ENCODE measurements around the gene VARS2.

DNA sequence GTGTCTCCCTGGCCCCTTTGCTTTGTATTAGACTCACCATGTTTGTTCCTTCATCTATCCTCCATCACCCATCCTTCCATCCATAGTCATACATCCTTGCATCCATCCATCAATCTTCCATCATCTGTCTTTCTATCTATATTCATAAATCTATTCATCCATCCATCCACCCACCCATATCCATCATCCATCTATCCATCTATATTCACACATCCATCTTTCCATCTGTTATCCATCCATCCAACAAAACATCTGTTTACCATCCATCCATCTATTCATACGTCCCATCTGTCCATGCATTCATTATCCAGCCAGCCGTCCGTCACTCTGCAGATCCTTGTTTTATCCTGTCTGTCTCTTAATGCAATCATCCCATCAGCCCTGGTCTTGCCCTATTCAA, 19.1 kb upstream of the VARS2 start:
- TF ChIP-seq, protein P1, sequence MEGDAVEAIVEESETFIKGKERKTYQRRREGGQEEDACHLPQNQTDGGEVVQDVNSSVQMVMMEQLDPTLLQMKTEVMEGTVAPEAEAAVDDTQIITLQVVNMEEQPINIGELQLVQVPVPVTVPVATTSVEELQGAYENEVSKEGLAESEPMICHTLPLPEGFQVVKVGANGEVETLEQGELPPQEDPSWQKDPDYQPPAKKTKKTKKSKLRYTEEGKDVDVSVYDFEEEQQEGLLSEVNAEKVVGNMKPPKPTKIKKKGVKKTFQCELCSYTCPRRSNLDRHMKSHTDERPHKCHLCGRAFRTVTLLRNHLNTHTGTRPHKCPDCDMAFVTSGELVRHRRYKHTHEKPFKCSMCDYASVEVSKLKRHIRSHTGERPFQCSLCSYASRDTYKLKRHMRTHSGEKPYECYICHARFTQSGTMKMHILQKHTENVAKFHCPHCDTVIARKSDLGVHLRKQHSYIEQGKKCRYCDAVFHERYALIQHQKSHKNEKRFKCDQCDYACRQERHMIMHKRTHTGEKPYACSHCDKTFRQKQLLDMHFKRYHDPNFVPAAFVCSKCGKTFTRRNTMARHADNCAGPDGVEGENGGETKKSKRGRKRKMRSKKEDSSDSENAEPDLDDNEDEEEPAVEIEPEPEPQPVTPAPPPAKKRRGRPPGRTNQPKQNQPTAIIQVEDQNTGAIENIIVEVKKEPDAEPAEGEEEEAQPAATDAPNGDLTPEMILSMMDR (IDR thresholded peaks at IDR 0.05; ENCODE audit: low read depth, low read length), result no peak
- no peak for TF ChIP-seq EZH2phosphoT487 (IDR thresholded peaks at IDR 0.05; ENCODE audit: low read depth)
